Kidney epithelial cell (primary cell): ENCODE data around the gene SYT1. TPM values are rescaled to one million over a fixed set of nuclear protein-coding genes. Genes with fewer than 3 reads are reported as not detected.

Experiments used
- DNase-seq: peaks from one replicate; pipeline ENCODE4 v3.0.0-alpha.2; 2010; ENCODE audit warnings: low read depth
- H3K27me3 ChIP-seq: 2 replicates; pipeline ENCODE4 v1.6.0; 2011; ENCODE audit warnings: low read length; ENCODE audit not compliant: control insufficient read depth, insufficient read depth
- H3K36me3 ChIP-seq: 2 replicates; pipeline ENCODE4 v1.5.1; 2011; ENCODE audit warnings: low read length; ENCODE audit not compliant: control insufficient read depth, insufficient read depth
- H3K4me3 ChIP-seq: 2 replicates; pipeline ENCODE4 v1.5.1; 2011; ENCODE audit warnings: low read depth, mild to moderate bottlenecking, control low read depth, low read length
- CTCF ChIP-seq: IDR thresholded peaks from 2 replicates; pipeline ENCODE4 v1.5.1; 2011; ENCODE audit warnings: mild to moderate bottlenecking, moderate library complexity, low read length, control low read depth, inconsistent platforms; ENCODE audit not compliant: insufficient read depth, poor library complexity, severe bottlenecking
- total RNA-seq: library from RNA; depleted of rRNA; stranded (reverse); fragments of >200 nt; gene quantifications from 2 replicates; pipeline ENCODE4 v1.2.3, GENCODE V29; 2015

Gene SYT1
- total RNA-seq, 1 donor from 2014 or later, result 7.4 TPM

- TF ChIP-seq CTCF, result no peak
- DNase-seq, result no peak
- Histone ChIP-seq H3K36me3 (no peaks in the 10 kb centered on the region), H3K4me3 (no peak overlapping the region), H3K27me3 (no peaks in the 10 kb centered on the region)
Observed at GRCh38 chr12:79252358-79253075, 387.9 kb downstream of the SYT1 start.

DNA sequence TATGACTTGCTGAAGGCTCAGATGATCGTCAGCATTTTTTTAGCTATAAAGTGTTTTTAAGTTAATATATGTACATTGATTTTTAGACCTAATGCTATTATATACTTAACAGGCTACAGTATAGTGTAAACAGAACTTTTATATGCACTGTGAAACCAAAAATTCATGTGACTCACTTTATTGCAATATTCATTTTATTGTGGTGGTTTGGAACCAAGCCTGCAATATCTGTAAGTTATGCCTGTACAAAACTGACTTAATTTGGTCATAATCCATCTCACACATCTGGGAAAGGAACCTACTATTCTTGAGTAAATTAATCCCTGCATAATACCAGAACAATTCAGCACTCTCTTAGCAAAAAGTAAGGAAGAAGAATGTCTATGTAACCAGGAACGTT, 390.7 kb downstream of the SYT1 start:
- no peaks in the 10 kb centered on the region for H3K27me3 ChIP-seq
- H3K4me3 ChIP-seq, result no peak overlapping the region
- H3K36me3 ChIP-seq, result no peaks in the 10 kb centered on the region
- no peak for DNase-seq
- no peak for TF ChIP-seq CTCF

- Histone ChIP-seq H3K4me3 (no peak overlapping the region), H3K27me3 (no peaks in the 10 kb centered on the region), H3K36me3 (no peaks in the 10 kb centered on the region)
- no peak for TF ChIP-seq CTCF
- DNase-seq, result no peak
Observed at GRCh38 chr12:79260923-79261322, 396.3 kb downstream of the SYT1 start.

GRCh38 chr12:79262938-79263337, 398.4 kb downstream of the SYT1 start:
- no peak for TF ChIP-seq CTCF
- Histone ChIP-seq H3K4me3 (no peak overlapping the region), H3K27me3 (no peaks in the 10 kb centered on the region), H3K36me3 (no peaks in the 10 kb centered on the region)
- DNase-seq, result no peak

GRCh38 chr12:79266343-79267144, 402.0 kb downstream of the SYT1 start:
- no peak for DNase-seq
- TF ChIP-seq CTCF, result no peak

More at GRCh38 chr12:79266343-79267144, 402.0 kb downstream of the SYT1 start:
- no peaks in the 10 kb centered on the region for H3K36me3 ChIP-seq
- no peak overlapping the region for H3K4me3 ChIP-seq
- H3K27me3 ChIP-seq, result no peaks in the 10 kb centered on the region
